GOT3 (cell line): ENCODE measurements around the gene ZNF160.
"Not testable (repeated sequence)": the region's sequence is repeated elsewhere in the genome, so short reads cannot be mapped to it uniquely, and the experiment has no call there.

Source experiments
- DNase-seq: peaks from one replicate; lab custom pipeline; 2025; ENCODE audit warnings: mixed read lengths; lab: John Stamatoyannopoulos, UW

ZNF160 gene

GRCh38 chr19:53091413-53092254 is 11.6 kb downstream of the ZNF160 start:
- no peak for DNase-seq

- DNase-seq, result no peak
Observed at GRCh38 chr19:53088091-53088490, 15.1 kb downstream of the ZNF160 start.

- no peak for DNase-seq
Observed at GRCh38 chr19:53086949-53087348, 16.3 kb downstream of the ZNF160 start.

GRCh38 chr19:53085496-53085895 is 17.7 kb downstream of the ZNF160 start:
- no peak for DNase-seq

GRCh38 chr19:53082929-53083328 is 20.3 kb downstream of the ZNF160 start:
- DNase-seq, result no peak

- DNase-seq, result no peak
Observed at GRCh38 chr19:53079313-53079924, 23.8 kb downstream of the ZNF160 start.

- DNase-seq, result no peak
Observed at GRCh38 chr19:53078668-53079067, 24.6 kb downstream of the ZNF160 start.

GRCh38 chr19:53076984-53077383 is 26.2 kb downstream of the ZNF160 start:
- no peak for DNase-seq

- DNase-seq, result no peak
Observed at GRCh38 chr19:53068834-53069233, 34.4 kb downstream of the ZNF160 start.

GRCh38 chr19:53068199-53068598 is 35.0 kb downstream of the ZNF160 start:
- no peak for DNase-seq

GRCh38 chr19:53057904-53058580 is 45.2 kb downstream of the ZNF160 start:
- no peak for DNase-seq

GRCh38 chr19:53055117-53055516 is 48.1 kb downstream of the ZNF160 start:
- no peak for DNase-seq

GRCh38 chr19:53047379-53047778 is 55.8 kb downstream of the ZNF160 start:
- no peak for DNase-seq

GRCh38 chr19:53045536-53045935 is 57.7 kb downstream of the ZNF160 start:
- DNase-seq, result no peak

- no peak for DNase-seq
Observed at GRCh38 chr19:53041366-53041765, 61.9 kb downstream of the ZNF160 start.

GRCh38 chr19:53037101-53038097 is 65.8 kb downstream of the ZNF160 start:
- no peak for DNase-seq

- no peak for DNase-seq
Observed at GRCh38 chr19:53034948-53035675, 68.1 kb downstream of the ZNF160 start.

GRCh38 chr19:53034054-53034453 is 69.2 kb downstream of the ZNF160 start:
- DNase-seq, result no peak

- DNase-seq, result not testable (repeated sequence)
Observed at GRCh38 chr19:53028306-53028705, 74.9 kb downstream of the ZNF160 start.

- no peak for DNase-seq
Observed at GRCh38 chr19:53019684-53020083, 83.5 kb downstream of the ZNF160 start.
